HepG2 (cell line): ENCODE data around the gene TEAD1. TPM values are rescaled to one million over a fixed set of nuclear protein-coding genes. Genes with fewer than 3 reads are reported as not detected.
A peak's percentile ranks its signal among the peaks of the same experiment; 100 is the strongest.

Experiments
- ADNP ChIP-seq: sonication (generic); formaldehyde crosslinking; IDR thresholded peaks from 2 replicates; pipeline ENCODE4 v1.4.0; 2020; ENCODE audit warnings: missing genetic modification reagents
- HDAC6 ChIP-seq: fragments of 200-600 bp; sonication (generic); IDR thresholded peaks from 2 replicates; pipeline ENCODE4 v1.7.0; 2017; ENCODE audit warnings: mild to moderate bottlenecking, antibody characterized with exemption, low read length, low read depth
- NCOA2 ChIP-seq: sonication (generic); formaldehyde crosslinking; IDR thresholded peaks from 2 replicates; pipeline ENCODE4 v1.8.0; 2022; ENCODE audit warnings: inconsistent platforms
- RAD51 ChIP-seq: fragments of 450-650 bp; IDR thresholded peaks from 2 replicates; pipeline ENCODE4 v1.6.1; 2016; ENCODE audit warnings: borderline replicate concordance
- RFX3 ChIP-seq: IDR thresholded peaks from 2 replicates; pipeline ENCODE4 v1.6.1; 2016; ENCODE audit warnings: missing biosample characterization, missing genetic modification reagents
- SAP130 ChIP-seq: IDR thresholded peaks from 2 replicates; pipeline ENCODE4 v1.6.1; 2016; ENCODE audit warnings: low read depth
- WIZ ChIP-seq: sonication (generic); formaldehyde crosslinking; IDR thresholded peaks from 2 replicates; pipeline ENCODE4 v1.5.1; 2020; ENCODE audit warnings: mild to moderate bottlenecking, missing genetic modification reagents
- ZNF34 ChIP-seq: sonication (generic); formaldehyde crosslinking; IDR thresholded peaks from 2 replicates; pipeline ENCODE4 v1.4.0; 2020; ENCODE audit warnings: mild to moderate bottlenecking, missing genetic modification reagents, borderline replicate concordance
- ZNF367 ChIP-seq: sonication (generic); formaldehyde crosslinking; IDR thresholded peaks from 2 replicates; pipeline ENCODE4 v1.4.0; 2020; ENCODE audit warnings: missing genetic modification reagents, borderline replicate concordance
- ZNF781 ChIP-seq: sonication (generic); formaldehyde crosslinking; IDR thresholded peaks from 2 replicates; pipeline ENCODE4 v1.5.1; 2020; ENCODE audit warnings: borderline replicate concordance, mild to moderate bottlenecking, missing genetic modification reagents; ENCODE audit errors: not compliant biosample characterization
- polyA plus RNA-seq, 8 experiments: library from polyadenylated mRNA; depleted of rRNA in 3 of 8; stranded (reverse) in 7 of 8; unstranded in 1 of 8; fragments of >200 nt; fragmentation: Illumina TruSeq in 4 of 8; extraction: Trizol in 4 of 8; gene quantifications; 2 replicates each; pipeline versions ENCODE4 v1.2.1 to v1.2.3, GENCODE V29; 2011 to 2016; ENCODE audit warnings: low read depth in 4 of 8, missing spikeins in 1 of 8, mixed read lengths in 1 of 8; ENCODE audit not compliant: insufficient read depth in 1 of 8
- total RNA-seq, 5 experiments: library from RNA; depleted of rRNA; stranded (reverse); fragments of >200 nt; fragmentation: Illumina TruSeq; extraction: Trizol; gene quantifications; 2 replicates each; pipeline ENCODE4 v1.2.3, GENCODE V29; 2016; ENCODE audit warnings: low read depth in 1 of 5
- TF ChIP-seq, protein P1 (sequence below): sonication (generic); formaldehyde crosslinking; IDR thresholded peaks from 2 replicates; pipeline ENCODE4 v1.5.0; 2020; ENCODE audit warnings: mild to moderate bottlenecking, missing genetic modification reagents
- TF ChIP-seq, protein P2 (sequence below): sonication (generic); formaldehyde crosslinking; IDR thresholded peaks from one replicate; pipeline ENCODE4 v1.5.1; 2020; ENCODE audit warnings: mild to moderate bottlenecking, missing genetic modification reagents; ENCODE audit errors: not compliant biosample characterization
- TF ChIP-seq, protein P3 (sequence below): sonication (generic); formaldehyde crosslinking; IDR thresholded peaks from 2 replicates; pipeline ENCODE4 v1.5.1; 2020; ENCODE audit warnings: mild to moderate bottlenecking, missing genetic modification reagents, borderline replicate concordance

The TEAD1 gene
- total and polyA plus RNA-seq, 2 of the 13 experiments (the other 11 are each of a cell fraction or from before 2014, with no cell fraction given) = 20.1 to 30.5 TPM

DNA sequence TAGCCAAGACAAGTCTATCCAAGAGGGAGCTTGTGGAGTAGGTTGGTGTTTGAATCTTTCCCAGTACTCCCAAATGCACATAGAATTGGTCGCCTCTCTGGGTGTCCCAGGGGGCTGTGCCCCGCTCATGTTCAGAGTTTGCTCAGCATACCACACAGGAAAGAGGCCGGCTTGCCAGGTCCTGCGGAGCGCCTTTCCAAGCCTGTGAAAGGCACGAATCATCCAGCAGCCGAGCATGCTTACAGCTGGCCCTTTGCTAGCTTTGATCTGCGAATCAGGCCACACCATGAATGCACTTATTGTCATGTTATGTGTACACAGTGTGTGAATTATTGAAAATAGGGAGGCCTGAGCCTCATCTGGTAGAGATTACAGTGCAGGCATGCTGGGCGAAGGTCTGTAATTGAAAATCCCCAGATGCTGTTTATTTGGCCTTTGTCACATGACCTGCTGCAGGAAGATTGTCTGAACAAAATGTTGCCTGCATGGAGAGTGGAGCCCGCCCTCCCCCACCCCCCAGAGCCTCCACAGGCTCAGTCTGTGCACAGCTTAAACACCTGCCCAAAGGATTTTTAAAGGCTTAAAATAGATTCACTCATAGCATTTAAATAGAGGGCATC lies 171.6 kb downstream of the TEAD1 start (continued):
- TF ChIP-seq, protein P1, sequence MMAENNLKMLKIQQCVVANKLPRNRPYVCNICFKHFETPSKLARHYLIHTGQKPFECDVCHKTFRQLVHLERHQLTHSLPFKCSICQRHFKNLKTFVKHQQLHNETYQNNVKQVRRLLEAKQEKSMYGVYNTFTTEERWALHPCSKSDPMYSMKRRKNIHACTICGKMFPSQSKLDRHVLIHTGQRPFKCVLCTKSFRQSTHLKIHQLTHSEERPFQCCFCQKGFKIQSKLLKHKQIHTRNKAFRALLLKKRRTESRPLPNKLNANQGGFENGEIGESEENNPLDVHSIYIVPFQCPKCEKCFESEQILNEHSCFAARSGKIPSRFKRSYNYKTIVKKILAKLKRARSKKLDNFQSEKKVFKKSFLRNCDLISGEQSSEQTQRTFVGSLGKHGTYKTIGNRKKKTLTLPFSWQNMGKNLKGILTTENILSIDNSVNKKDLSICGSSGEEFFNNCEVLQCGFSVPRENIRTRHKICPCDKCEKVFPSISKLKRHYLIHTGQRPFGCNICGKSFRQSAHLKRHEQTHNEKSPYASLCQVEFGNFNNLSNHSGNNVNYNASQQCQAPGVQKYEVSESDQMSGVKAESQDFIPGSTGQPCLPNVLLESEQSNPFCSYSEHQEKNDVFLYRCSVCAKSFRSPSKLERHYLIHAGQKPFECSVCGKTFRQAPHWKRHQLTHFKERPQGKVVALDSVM = peak; percentile 93
- TF ChIP-seq ZNF367 (CRISPR knock-in tag) = no peak
- TF ChIP-seq HDAC6 = no peak
- no peak for TF ChIP-seq RAD51
- peak; percentile 94 for TF ChIP-seq NCOA2 (CRISPR knock-in tag)
- TF ChIP-seq ZNF34 (CRISPR knock-in tag) = no peak
- TF ChIP-seq SAP130 (CRISPR knock-in tag) = peak; percentile 91; the same call in 1 of the 2 replicates
- TF ChIP-seq, protein P2, sequence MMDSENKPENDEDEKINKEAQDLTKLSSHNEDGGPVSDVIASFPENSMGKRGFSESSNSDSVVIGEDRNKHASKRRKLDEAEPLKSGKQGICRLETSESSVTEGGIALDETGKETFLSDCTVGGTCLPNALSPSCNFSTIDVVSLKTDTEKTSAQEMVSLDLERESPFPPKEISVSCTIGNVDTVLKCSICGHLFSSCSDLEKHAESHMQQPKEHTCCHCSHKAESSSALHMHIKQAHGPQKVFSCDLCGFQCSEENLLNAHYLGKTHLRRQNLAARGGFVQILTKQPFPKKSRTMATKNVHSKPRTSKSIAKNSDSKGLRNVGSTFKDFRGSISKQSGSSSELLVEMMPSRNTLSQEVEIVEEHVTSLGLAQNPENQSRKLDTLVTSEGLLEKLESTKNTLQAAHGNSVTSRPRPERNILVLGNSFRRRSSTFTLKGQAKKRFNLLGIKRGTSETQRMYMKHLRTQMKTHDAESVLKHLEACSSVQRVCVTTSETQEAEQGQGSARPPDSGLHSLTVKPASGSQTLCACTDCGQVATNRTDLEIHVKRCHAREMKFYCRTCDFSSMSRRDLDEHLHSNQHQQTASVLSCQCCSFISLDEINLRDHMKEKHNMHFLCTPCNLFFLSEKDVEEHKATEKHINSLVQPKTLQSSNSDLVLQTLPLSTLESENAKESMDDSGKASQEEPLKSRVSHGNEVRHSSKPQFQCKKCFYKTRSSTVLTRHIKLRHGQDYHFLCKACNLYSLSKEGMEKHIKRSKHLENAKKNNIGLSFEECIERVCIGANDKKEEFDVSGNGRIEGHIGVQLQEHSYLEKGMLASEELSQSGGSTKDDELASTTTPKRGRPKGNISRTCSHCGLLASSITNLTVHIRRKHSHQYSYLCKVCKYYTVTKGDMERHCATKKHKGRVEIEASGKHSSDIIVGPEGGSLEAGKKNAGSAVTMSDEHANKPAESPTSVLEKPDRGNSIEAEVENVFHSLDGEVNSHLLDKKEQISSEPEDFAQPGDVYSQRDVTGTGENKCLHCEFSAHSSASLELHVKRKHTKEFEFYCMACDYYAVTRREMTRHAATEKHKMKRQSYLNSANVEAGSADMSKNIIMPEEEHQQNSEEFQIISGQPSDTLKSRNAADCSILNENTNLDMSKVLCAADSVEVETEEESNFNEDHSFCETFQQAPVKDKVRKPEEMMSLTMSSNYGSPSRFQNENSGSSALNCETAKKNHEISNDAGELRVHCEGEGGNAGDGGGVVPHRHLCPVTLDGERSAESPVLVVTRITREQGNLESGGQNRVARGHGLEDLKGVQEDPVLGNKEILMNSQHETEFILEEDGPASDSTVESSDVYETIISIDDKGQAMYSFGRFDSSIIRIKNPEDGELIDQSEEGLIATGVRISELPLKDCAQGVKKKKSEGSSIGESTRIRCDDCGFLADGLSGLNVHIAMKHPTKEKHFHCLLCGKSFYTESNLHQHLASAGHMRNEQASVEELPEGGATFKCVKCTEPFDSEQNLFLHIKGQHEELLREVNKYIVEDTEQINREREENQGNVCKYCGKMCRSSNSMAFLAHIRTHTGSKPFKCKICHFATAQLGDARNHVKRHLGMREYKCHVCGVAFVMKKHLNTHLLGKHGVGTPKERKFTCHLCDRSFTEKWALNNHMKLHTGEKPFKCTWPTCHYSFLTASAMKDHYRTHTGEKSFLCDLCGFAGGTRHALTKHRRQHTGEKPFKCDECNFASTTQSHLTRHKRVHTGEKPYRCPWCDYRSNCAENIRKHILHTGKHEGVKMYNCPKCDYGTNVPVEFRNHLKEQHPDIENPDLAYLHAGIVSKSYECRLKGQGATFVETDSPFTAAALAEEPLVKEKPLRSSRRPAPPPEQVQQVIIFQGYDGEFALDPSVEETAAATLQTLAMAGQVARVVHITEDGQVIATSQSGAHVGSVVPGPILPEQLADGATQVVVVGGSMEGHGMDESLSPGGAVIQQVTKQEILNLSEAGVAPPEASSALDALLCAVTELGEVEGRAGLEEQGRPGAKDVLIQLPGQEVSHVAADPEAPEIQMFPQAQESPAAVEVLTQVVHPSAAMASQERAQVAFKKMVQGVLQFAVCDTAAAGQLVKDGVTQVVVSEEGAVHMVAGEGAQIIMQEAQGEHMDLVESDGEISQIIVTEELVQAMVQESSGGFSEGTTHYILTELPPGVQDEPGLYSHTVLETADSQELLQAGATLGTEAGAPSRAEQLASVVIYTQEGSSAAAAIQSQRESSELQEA (CRISPR knock-in tag) = no peak
- TF ChIP-seq, protein P3, sequence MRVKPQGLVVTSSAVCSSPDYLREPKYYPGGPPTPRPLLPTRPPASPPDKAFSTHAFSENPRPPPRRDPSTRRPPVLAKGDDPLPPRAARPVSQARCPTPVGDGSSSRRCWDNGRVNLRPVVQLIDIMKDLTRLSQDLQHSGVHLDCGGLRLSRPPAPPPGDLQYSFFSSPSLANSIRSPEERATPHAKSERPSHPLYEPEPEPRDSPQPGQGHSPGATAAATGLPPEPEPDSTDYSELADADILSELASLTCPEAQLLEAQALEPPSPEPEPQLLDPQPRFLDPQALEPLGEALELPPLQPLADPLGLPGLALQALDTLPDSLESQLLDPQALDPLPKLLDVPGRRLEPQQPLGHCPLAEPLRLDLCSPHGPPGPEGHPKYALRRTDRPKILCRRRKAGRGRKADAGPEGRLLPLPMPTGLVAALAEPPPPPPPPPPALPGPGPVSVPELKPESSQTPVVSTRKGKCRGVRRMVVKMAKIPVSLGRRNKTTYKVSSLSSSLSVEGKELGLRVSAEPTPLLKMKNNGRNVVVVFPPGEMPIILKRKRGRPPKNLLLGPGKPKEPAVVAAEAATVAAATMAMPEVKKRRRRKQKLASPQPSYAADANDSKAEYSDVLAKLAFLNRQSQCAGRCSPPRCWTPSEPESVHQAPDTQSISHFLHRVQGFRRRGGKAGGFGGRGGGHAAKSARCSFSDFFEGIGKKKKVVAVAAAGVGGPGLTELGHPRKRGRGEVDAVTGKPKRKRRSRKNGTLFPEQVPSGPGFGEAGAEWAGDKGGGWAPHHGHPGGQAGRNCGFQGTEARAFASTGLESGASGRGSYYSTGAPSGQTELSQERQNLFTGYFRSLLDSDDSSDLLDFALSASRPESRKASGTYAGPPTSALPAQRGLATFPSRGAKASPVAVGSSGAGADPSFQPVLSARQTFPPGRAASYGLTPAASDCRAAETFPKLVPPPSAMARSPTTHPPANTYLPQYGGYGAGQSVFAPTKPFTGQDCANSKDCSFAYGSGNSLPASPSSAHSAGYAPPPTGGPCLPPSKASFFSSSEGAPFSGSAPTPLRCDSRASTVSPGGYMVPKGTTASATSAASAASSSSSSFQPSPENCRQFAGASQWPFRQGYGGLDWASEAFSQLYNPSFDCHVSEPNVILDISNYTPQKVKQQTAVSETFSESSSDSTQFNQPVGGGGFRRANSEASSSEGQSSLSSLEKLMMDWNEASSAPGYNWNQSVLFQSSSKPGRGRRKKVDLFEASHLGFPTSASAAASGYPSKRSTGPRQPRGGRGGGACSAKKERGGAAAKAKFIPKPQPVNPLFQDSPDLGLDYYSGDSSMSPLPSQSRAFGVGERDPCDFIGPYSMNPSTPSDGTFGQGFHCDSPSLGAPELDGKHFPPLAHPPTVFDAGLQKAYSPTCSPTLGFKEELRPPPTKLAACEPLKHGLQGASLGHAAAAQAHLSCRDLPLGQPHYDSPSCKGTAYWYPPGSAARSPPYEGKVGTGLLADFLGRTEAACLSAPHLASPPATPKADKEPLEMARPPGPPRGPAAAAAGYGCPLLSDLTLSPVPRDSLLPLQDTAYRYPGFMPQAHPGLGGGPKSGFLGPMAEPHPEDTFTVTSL (CRISPR knock-in tag) = peak; percentile 90
- no peak for TF ChIP-seq ZNF781 (CRISPR knock-in tag)
- no peak for TF ChIP-seq WIZ
- TF ChIP-seq RFX3 = 0 out of 2 replicates have a peak, but pooled peaks have one; percentile 7
- TF ChIP-seq ADNP (CRISPR knock-in tag) = no peak
